WI38 (cell line): Measurements from ENCODE around the gene GLRA1.

Experiments
- H3K4me3 ChIP-seq: 2 replicates; pipeline ENCODE4 v1.5.1; 2011; ENCODE audit warnings: low read depth, mild to moderate bottlenecking, control low read depth, low read length
- TF ChIP-seq, protein P1 (sequence below): IDR thresholded peaks from 2 replicates; pipeline ENCODE4 v1.5.1; 2012; ENCODE audit warnings: low read depth, mild to moderate bottlenecking, control low read depth, low read length

Gene GLRA1

DNA sequence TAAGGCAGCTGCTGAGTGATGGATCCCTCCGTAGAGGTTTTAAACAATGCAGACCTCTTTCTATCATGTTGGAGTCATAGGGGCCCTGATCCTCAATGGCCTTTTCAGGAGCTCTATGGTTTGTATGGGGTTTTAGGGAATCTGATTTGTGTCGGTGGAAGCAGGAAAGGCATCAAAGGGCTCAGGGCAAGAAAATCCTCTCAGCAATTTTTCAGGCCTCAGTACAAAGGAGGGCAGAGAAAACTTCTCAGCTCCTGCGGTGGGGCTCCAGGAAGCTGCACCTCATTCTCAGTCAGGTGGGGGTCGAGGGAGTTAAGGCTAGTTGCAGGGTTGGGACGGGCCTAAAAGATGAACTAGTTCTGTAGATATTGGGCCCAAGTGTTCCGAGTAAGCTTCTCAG lies 35.0 kb downstream of the GLRA1 start:
- TF ChIP-seq, protein P1, sequence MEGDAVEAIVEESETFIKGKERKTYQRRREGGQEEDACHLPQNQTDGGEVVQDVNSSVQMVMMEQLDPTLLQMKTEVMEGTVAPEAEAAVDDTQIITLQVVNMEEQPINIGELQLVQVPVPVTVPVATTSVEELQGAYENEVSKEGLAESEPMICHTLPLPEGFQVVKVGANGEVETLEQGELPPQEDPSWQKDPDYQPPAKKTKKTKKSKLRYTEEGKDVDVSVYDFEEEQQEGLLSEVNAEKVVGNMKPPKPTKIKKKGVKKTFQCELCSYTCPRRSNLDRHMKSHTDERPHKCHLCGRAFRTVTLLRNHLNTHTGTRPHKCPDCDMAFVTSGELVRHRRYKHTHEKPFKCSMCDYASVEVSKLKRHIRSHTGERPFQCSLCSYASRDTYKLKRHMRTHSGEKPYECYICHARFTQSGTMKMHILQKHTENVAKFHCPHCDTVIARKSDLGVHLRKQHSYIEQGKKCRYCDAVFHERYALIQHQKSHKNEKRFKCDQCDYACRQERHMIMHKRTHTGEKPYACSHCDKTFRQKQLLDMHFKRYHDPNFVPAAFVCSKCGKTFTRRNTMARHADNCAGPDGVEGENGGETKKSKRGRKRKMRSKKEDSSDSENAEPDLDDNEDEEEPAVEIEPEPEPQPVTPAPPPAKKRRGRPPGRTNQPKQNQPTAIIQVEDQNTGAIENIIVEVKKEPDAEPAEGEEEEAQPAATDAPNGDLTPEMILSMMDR, result no peak
- H3K4me3 ChIP-seq, result no peak overlapping the region

DNA sequence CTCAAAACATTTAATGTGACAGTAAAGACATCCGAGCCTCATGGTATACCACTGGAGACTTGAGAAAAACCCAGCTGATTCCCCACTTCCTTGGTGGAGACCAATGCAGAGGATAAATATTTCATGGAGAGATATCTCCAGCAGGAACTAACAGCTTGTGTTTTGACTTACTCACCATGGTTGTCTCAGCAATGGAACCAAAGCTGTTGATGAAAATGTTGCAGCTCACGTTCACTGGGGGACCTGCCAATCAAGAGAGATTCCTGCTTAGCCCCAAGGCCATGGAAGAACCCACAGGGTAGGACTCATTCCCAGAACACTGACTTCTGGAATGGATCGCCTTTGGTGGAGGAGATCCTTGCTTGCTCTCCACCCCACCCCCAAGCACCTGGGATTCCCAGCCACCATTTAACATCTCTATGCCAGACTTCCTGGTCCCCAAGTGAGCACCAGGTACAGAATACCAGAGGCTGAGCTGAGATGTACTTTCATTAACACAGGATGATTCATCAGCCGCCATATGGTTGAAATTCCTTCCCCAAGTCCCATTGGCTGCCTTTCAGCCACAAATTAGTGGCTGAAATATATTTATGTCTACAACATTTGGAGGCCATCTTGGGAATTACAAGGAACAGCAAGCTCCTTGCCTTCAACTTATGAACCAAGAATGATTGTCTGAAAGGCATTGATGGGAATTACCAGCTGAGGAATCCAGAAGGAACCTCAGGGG lies 37.9 kb downstream of the GLRA1 start:
- no peak overlapping the region for H3K4me3 ChIP-seq
- TF ChIP-seq, protein P1, result no peak

DNA sequence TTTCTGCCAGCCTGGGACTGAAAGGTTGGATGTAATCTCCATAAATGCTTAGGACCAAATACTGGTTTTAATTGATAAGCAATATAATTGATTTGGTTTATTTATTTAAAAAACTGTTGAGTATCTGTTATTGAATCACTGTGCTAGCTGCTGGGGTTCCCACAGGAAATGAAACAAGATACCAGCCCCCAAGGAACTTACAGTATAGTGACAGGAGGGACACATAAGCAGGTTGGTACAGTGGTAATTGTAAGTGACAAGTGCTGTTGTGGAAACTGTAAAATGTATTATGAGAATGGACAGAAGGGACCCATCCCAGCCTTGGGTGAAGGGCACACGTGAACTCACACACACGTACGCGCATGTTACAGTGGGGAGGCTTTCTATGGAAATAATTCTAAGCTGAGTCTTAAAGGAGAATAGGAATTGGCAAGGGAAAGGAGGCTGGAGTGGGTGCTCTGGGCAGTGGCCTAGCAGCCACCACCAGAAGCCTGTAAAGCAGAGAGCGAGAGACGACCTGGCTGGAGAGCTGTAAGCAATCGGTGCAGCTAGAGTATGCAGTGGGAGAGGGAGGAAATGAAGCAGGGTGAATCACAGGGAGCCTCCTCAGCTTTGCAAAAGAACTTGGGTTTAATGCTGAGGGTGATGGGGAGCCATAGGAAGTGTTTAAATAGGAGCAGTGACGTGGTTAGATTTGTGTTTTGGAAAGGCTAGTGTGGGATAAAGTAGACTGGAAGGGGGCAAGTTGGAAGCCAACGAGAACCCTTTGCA lies 39.3 kb downstream of the GLRA1 start:
- TF ChIP-seq, protein P1, result no peak

DNA sequence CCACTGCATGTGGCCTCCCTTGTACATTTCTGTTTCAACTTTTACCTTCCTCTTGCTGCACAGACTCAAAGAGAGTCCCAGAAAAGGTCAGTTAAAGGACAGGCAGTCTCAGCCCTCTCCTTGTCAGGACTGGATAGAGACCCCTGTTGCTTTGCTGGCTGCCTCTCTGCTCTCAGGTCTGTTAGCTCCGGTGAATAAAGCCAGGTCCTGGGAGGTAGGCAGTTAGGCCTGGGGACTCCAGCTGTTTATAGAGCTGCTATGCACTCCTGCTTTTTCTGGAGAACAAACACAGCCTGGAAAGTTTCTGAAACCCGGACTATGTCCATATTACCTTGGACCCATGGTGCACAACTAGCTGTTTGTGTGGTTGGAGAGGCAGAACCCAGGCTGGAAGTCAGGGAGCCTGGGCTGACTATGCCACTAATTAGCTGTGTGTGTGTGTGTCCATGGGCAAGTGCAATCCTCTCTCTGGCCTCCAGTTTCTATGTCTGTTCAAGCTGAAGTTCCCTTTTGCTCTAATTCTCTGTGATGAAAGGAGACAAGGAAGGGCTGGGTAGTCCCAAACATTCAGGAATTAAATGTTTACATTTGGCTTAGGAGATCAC lies 42.9 kb downstream of the GLRA1 start:
- TF ChIP-seq, protein P1, result no peak
- H3K4me3 ChIP-seq, result no peak overlapping the region

More for the DNA sequence above, 39.3 kb downstream of the GLRA1 start:
- no peak overlapping the region for H3K4me3 ChIP-seq

DNA sequence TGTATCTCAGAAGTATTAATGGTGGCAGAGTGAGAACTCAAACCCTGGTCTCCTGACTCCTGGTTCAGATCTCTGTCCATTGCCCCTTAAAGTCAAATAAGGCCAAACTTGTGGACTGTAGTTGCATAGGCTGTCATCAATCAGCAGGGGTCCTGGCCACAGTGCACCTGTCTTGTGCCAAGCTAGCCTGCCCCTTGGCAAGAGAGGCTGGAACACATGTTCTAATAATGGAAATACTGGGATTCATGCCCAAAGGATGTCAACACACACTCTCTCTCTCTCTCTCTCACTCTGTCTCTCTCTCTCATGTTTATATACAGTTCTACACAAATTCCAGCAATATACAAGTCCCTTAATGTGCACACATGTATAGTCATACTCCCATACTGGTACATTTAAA lies 44.3 kb downstream of the GLRA1 start:
- TF ChIP-seq, protein P1, result no peak
- H3K4me3 ChIP-seq, result no peak overlapping the region

DNA sequence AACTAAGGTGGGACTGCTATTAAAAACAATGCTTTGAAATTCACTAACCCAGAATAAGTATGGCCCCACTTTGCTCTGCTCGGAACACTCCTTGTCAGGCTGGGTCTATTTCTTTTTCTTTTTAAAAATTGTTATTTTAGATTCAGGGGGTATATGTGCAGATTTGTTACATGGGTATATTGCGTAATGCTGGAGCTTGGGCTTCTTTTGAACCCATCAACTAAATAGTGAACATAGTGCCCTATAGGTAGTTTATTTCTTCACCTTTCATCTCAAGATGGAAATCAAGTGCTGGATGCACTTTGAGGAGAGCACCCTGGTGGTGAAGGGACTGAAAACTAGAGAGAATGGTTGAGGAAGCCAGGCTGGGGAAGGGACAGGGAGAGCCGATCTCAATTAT lies 51.0 kb downstream of the GLRA1 start:
- no peak overlapping the region for H3K4me3 ChIP-seq
- TF ChIP-seq, protein P1, result no peak

DNA sequence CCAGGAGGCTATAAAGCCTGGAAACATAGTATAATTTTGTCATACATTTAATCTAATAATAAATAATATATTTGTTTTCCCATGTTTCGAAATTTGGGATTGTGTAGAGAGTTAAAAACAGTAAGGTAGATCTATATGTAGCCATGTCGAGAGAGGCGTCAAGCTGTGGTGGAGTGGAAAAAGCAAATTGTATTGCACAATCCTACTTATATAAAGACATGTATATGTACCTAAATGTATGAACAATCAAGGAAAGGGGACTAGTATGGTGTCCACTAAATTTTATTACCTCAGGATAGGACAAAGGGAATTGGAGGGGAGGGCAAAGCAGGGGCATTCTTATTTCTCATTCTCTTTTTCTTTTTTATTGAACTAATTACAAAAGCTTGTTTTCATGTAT lies 52.0 kb downstream of the GLRA1 start:
- TF ChIP-seq, protein P1, result no peak
- no peak overlapping the region for H3K4me3 ChIP-seq
